T1000 (cell line): Measurements from ENCODE around the gene TPPP3.

Experiments
- DNase-seq: peaks from one replicate; lab custom pipeline; 2025; ENCODE audit warnings: mixed read lengths; lab: John Stamatoyannopoulos, UW

Gene TPPP3

GRCh38 chr16:67342616-67343015 lies 50.7 kb downstream of the TPPP3 start:
- no peak for DNase-seq

- no peak for DNase-seq
Measured at GRCh38 chr16:67341250-67341649, 52.0 kb downstream of the TPPP3 start.
